Measurements from ENCODE around the gene EEF1AKMT4.

GRCh38 chr3:184255291-184256039 lies 6.0 kb downstream of the EEF1AKMT4 start:
- TF ChIP-seq CHD2 (IDR thresholded peaks at IDR 0.05; ENCODE audit: borderline replicate concordance, low read depth, low read length) (no peak), POLR2A (IDR thresholded peaks at IDR 0.05; ENCODE audit: low read depth, low read length) (no peak), CTCF (IDR thresholded peaks at IDR 0.05 in 2 of 3, conservative IDR thresholded peaks at IDR 0.05 in 1 of 3; ENCODE audit: control insufficient read depth in 2 of 3, extremely low read depth in 1 of 3, insufficient read depth in 1 of 3, low read depth in 3 of 3, low read length in 3 of 3) (no peak), HDAC2 (IDR thresholded peaks at IDR 0.05) (no peak), BHLHE40 (IDR thresholded peaks at IDR 0.05; ENCODE audit: borderline replicate concordance in 1 of 2, low read depth in 2 of 2, low read length in 1 of 2) (no peak)
